ENCODE results near the gene IQGAP3. TPM values are rescaled to one million over a fixed set of nuclear protein-coding genes. Genes with fewer than 3 reads are reported as not detected.

The IQGAP3 gene
- polyA plus RNA-seq, 3 donors, result 0.03 to 0.24 TPM; not detected in 1

- H3K9me3 ChIP-seq (replicated peaks in 1 of 2; ENCODE audit: control insufficient read depth in 1 of 2, insufficient read depth in 1 of 2, low read length in 2 of 2), result no peaks in the 10 kb centered on the region
- TF ChIP-seq CTCF (IDR thresholded peaks at IDR 0.05), result no peak
- peaks cover 36 to 40% of the 10 kb centered on the region in 2 donors for H3K4me1 ChIP-seq (ENCODE audit: control insufficient read depth in 1 of 2, insufficient read depth in 2 of 2, low read length in 2 of 2)
- DNase-seq, result no peak
- no peaks in the 10 kb centered on the region for H3K27me3 ChIP-seq (ENCODE audit: control insufficient read depth in 2 of 2, insufficient read depth in 2 of 2, low read length in 2 of 2)
- H3K4me3 Mint-ChIP-seq, result no peak overlapping the region
- H2AFZ ChIP-seq (ENCODE audit: insufficient read depth, low read depth, low read length, poor library complexity, severe bottlenecking), result no peak overlapping the region
- H3K27me3 Mint-ChIP-seq (ENCODE audit: low read depth in 3 of 3), result peaks cover 0 to 1% (median 0%) of the 10 kb centered on the region in 3 donors
- peaks cover 14 to 48% of the 10 kb centered on the region in 2 donors for H3K36me3 ChIP-seq (replicated peaks in 1 of 2; ENCODE audit: control insufficient read depth in 1 of 2, insufficient read depth in 2 of 2, low read length in 2 of 2)
- H3K27ac ChIP-seq (ENCODE audit: low read depth in 1 of 2, low read length in 2 of 2), result no peak overlapping the region
- WGBS (ENCODE audit: insufficient coverage), result no CpG with 5 or more reads among the region's 1 CpG
- H3K4me3 ChIP-seq (replicated peaks in 1 of 3; ENCODE audit: low read depth in 2 of 3, low read length in 3 of 3), result no peak overlapping the region
- intact Hi-C loops (cut with micrococcal nuclease), result loop anchor here (5.0 to 10.0 kb wide), 2 partner anchors 48 to 55 kb away; partner anchors contain the start of gene MEF2D (in 1 of the 2)
- peaks cover 33 to 57% of the 10 kb centered on the region in 2 donors for H3K36me3 Mint-ChIP-seq
- H4K20me1 ChIP-seq (ENCODE audit: insufficient read depth, low read length), result no peaks in the 10 kb centered on the region
- no peak overlapping the region for H3K9ac ChIP-seq (ENCODE audit: insufficient read depth, low read length, poor library complexity, severe bottlenecking)
- H3K4me1 Mint-ChIP-seq, result peaks cover 43% of the 10 kb centered on the region
- peak overlapping the region in 2 of 7 donors; percentile 16 to 48 for H3K27ac Mint-ChIP-seq
- no peak overlapping the region for H3K4me2 ChIP-seq (replicated peaks; ENCODE audit: extremely low read depth, low read length, poor library complexity, severe bottlenecking)
- H3K79me2 ChIP-seq (ENCODE audit: insufficient read depth, low read length), result no peaks in the 10 kb centered on the region
- H3K9me3 Mint-ChIP-seq, result no peaks in the 10 kb centered on the region
These were observed 22.5 kb downstream of the IQGAP3 start for GRCh38 chr1:156549831-156550230.

DNA sequence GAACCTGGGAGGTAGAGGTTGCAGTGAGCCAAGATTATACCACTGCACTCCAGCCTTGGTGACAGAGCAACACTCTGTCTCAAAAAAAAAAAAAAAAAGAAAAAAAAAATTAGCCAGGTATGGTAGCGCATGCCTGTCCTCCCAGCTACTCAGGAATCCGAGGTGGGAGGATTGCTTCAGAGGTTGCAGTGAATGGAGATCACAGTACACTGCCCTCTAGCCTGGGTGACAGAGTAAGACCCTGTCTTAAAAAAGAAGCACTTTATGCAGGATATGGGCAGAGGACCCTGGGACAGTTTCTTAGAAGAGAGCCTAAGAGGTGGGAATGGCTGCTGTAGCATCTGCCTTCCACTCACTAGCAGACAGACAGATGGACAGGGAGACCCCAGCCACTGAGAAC, 23.0 kb downstream of the IQGAP3 start:
- H3K9me3 Mint-ChIP-seq, result no peaks in the 10 kb centered on the region
- DNase-seq, result no peak

More for the DNA sequence above, 23.0 kb downstream of the IQGAP3 start:
- Mint-ChIP-seq H3K4me1 (peaks cover 39% of the 10 kb centered on the region), H3K4me3 (no peak overlapping the region), H3K27me3 (ENCODE audit: low read depth in 3 of 3) (peaks cover 0 to 3% (median 0%) of the 10 kb centered on the region in 3 donors), H3K27ac (peak overlapping the region in 2 of 7 donors; percentile 42 to 84), H3K36me3 (peaks cover 37 to 60% of the 10 kb centered on the region in 2 donors)
- Histone ChIP-seq H3K9ac (ENCODE audit: insufficient read depth, low read length, poor library complexity, severe bottlenecking) (no peak overlapping the region), H2AFZ (ENCODE audit: insufficient read depth, low read depth, low read length, poor library complexity, severe bottlenecking) (no peak overlapping the region), H3K36me3 (replicated peaks in 1 of 2; ENCODE audit: control insufficient read depth in 1 of 2, insufficient read depth in 2 of 2, low read length in 2 of 2) (peaks cover 14 to 53% of the 10 kb centered on the region in 2 donors), H3K27me3 (ENCODE audit: control insufficient read depth in 2 of 2, insufficient read depth in 2 of 2, low read length in 2 of 2) (no peaks in the 10 kb centered on the region), H3K4me3 (replicated peaks in 1 of 3; ENCODE audit: low read depth in 2 of 3, low read length in 3 of 3) (no peak overlapping the region), H4K20me1 (ENCODE audit: insufficient read depth, low read length) (no peaks in the 10 kb centered on the region), H3K27ac (ENCODE audit: low read depth in 1 of 2, low read length in 2 of 2) (no peak overlapping the region), H3K79me2 (ENCODE audit: insufficient read depth, low read length) (no peaks in the 10 kb centered on the region), H3K4me2 (replicated peaks; ENCODE audit: extremely low read depth, low read length, poor library complexity, severe bottlenecking) (no peak overlapping the region), H3K9me3 (replicated peaks in 1 of 2; ENCODE audit: control insufficient read depth in 1 of 2, insufficient read depth in 1 of 2, low read length in 2 of 2) (no peaks in the 10 kb centered on the region), H3K4me1 (ENCODE audit: control insufficient read depth in 1 of 2, insufficient read depth in 2 of 2, low read length in 2 of 2) (peaks cover 32 to 36% of the 10 kb centered on the region in 2 donors)
- intact Hi-C loops (cut with micrococcal nuclease), result no loop called here
- 50% methylated on average over 1 of the region's 2 CpGs for WGBS (ENCODE audit: insufficient coverage)
- TF ChIP-seq CTCF (IDR thresholded peaks at IDR 0.05), result no peak
